T-cell (primary cell): ENCODE results near the gene LAMA3. TPM values are rescaled to one million over a fixed set of nuclear protein-coding genes. Genes with fewer than 3 reads are reported as not detected.

Source experiments
- ATAC-seq, 4 experiments: fragments of 200-7000 bp in 3 of 4; fragments of 150-1000 bp in 1 of 4; cut with Tn5 transposase; replicated peaks in 1 of 4; 1 replicate in 3 of 4; 2 replicates in 1 of 4; pipeline ENCODE4 v1.10.0; 2021; ENCODE audit warnings: moderate library complexity in 3 of 4, mild to moderate bottlenecking in 2 of 4, moderate number of reproducible peaks in 1 of 4
- CTCF ChIA-PET, 2 donors: fragments of 300-600 bp; sonication (Branson Sonifier 250); formaldehyde crosslinking; loops; one replicate each; lab custom pipeline; 2022; ENCODE audit warnings: antibody characterized with exemption in 2 of 2; lab: Charles Lee
- POLR2A ChIA-PET, 2 donors: fragments of 300-600 bp; sonication (Branson Sonifier 250); formaldehyde crosslinking; loops; one replicate each; lab custom pipeline; 2022; ENCODE audit warnings: antibody characterized with exemption in 2 of 2; lab: Charles Lee
- DNase-seq, 35 experiments: peaks; one replicate each; pipeline versions ENCODE4 v3.0.0 to v3.0.0-alpha.2; 2013 to 2023
- H3K27ac ChIP-seq: one replicate; pipeline ENCODE4 v1.5.1; 2013; ENCODE audit warnings: low read length
- H3K27me3 ChIP-seq, 2 experiments: replicated peaks in 1 of 2; 1 replicate in 1 of 2; 2 replicates in 1 of 2; pipeline versions ENCODE4 v1.6.1 to v1.7.0; 2013; ENCODE audit warnings: low read length in 1 of 2, mixed read lengths in 1 of 2; ENCODE audit not compliant: control insufficient read depth in 2 of 2, insufficient read depth in 2 of 2; ENCODE audit errors: extremely low read depth in 1 of 2
- H3K36me3 ChIP-seq, 2 donors: 1 replicate in 1 of 2; 2 replicates in 1 of 2; pipeline versions ENCODE4 v1.6.1 to v1.7.0; 2013; ENCODE audit warnings: low read length in 1 of 2; ENCODE audit not compliant: control insufficient read depth in 2 of 2, insufficient read depth in 1 of 2; ENCODE audit errors: extremely low read depth in 1 of 2
- H3K4me1 ChIP-seq, 2 experiments: 1 replicate in 1 of 2; 2 replicates in 1 of 2; pipeline versions ENCODE4 v1.6.1 to v1.7.0; 2013; ENCODE audit warnings: low read length in 2 of 2, mixed read lengths in 1 of 2; ENCODE audit not compliant: insufficient read depth in 2 of 2, control insufficient read depth in 1 of 2; ENCODE audit errors: extremely low read depth in 1 of 2
- H3K4me3 ChIP-seq, 2 donors: 1 replicate in 1 of 2; 2 replicates in 1 of 2; pipeline versions ENCODE4 v1.5.1 to v1.7.0; 2013; ENCODE audit warnings: mild to moderate bottlenecking in 2 of 2, low read length in 1 of 2, moderate library complexity in 1 of 2; ENCODE audit not compliant: control insufficient read depth in 1 of 2; ENCODE audit errors: extremely low read depth in 1 of 2
- H3K9me3 ChIP-seq: 2 replicates; pipeline ENCODE4 v1.7.0; 2013
- H3K27ac Mint-ChIP-seq, 2 donors: one replicate each; pipeline ENCODE4 v1.8.0; 2020 to 2021; ENCODE audit warnings: mild to moderate bottlenecking in 2 of 2, mixed read lengths in 2 of 2
- H3K27me3 Mint-ChIP-seq, 2 donors: one replicate each; pipeline ENCODE4 v1.8.0; 2021 to 2022; ENCODE audit warnings: mixed read lengths in 2 of 2
- H3K36me3 Mint-ChIP-seq: one replicate; pipeline ENCODE4 v1.8.0; 2021; ENCODE audit warnings: mixed read lengths
- H3K4me1 Mint-ChIP-seq, 3 donors: one replicate each; pipeline ENCODE4 v1.8.0; 2020 to 2022; ENCODE audit warnings: mixed read lengths in 3 of 3, mild to moderate bottlenecking in 1 of 3
- H3K4me3 Mint-ChIP-seq, 3 donors: one replicate each; pipeline ENCODE4 v1.8.0; 2020 to 2022; ENCODE audit warnings: mild to moderate bottlenecking in 3 of 3, mixed read lengths in 3 of 3, moderate library complexity in 3 of 3
- H3K9me3 Mint-ChIP-seq, 3 donors: one replicate each; pipeline ENCODE4 v1.8.0; 2020 to 2022; ENCODE audit warnings: mixed read lengths in 3 of 3
- WGBS: methylation state at CpG from one replicate; pipeline ENCODE4 v1.1.5; 2013; ENCODE audit warnings: missing lambda C conversion rate; ENCODE audit not compliant: insufficient coverage; 5-methylcytosine and 5-hydroxymethylcytosine counted together
- total RNA-seq, 35 experiments: library from RNA in 6 of 35; stranded (reverse) in 6 of 35; fragments of 120-200 nt in 1 of 35; gene quantifications; one replicate each; pipeline versions ENCODE4 v1.2.1 to v1.2.4 and lab custom pipeline; 2013 to 2026

Gene LAMA3
- total RNA-seq, 5 donors from 2014 or later (not counting 1 experiment from before 2014, with no cell fraction given): 0.20 to 0.44 (median 0.26) TPM; not detected in 2

GRCh38 chr18:23721696-23722480 lies 32.6 kb downstream of the LAMA3 start:
- Mint-ChIP-seq H3K9me3 (no peaks in the 10 kb centered on the region), H3K36me3 (no peaks in the 10 kb centered on the region), H3K4me1 (no peaks in the 10 kb centered on the region), H3K27me3 (peaks cover 8 to 12% of the 10 kb centered on the region in 2 donors), H3K27ac (no peak overlapping the region), H3K4me3 (no peak overlapping the region)
- H3K4me3 ChIP-seq: no peak overlapping the region
- no peaks in the 10 kb centered on the region for H3K9me3 ChIP-seq
- DNase-seq: no peak
- no peak for ATAC-seq
- 100% methylated on average over 1 of the region's 4 CpGs for WGBS
- H3K36me3 ChIP-seq: no peaks in the 10 kb centered on the region
- no peaks in the 10 kb centered on the region for H3K4me1 ChIP-seq
- CTCF ChIA-PET: no interaction called here
- peaks cover 0 to 10% of the 10 kb centered on the region in 2 experiments for H3K27me3 ChIP-seq
- POLR2A ChIA-PET: no interaction called here
- no peak overlapping the region for H3K27ac ChIP-seq

GRCh38 chr18:23722646-23723045 lies 33.4 kb downstream of the LAMA3 start:
- H3K9me3 Mint-ChIP-seq: no peaks in the 10 kb centered on the region
- ChIA-PET POLR2A (no interaction called here), CTCF (no interaction called here)
- Histone ChIP-seq H3K4me1 (no peaks in the 10 kb centered on the region), H3K9me3 (no peaks in the 10 kb centered on the region), H3K27me3 (peaks cover 0 to 11% of the 10 kb centered on the region in 2 experiments), H3K4me3 (no peak overlapping the region), H3K27ac (no peak overlapping the region), H3K36me3 (no peaks in the 10 kb centered on the region)
- no peaks in the 10 kb centered on the region for H3K4me1 Mint-ChIP-seq
- H3K4me3 Mint-ChIP-seq: no peak overlapping the region
- DNase-seq (no peak), ATAC-seq (no peak)
- no peaks in the 10 kb centered on the region for H3K36me3 Mint-ChIP-seq
- no CpG with 5 or more reads among the region's 3 CpGs for WGBS
- no peak overlapping the region for H3K27ac Mint-ChIP-seq
- H3K27me3 Mint-ChIP-seq: peaks cover 9 to 14% of the 10 kb centered on the region in 2 donors

- H3K9me3 ChIP-seq: no peaks in the 10 kb centered on the region
- no peak overlapping the region for H3K27ac ChIP-seq
- POLR2A ChIA-PET: no interaction called here
- H3K4me1 Mint-ChIP-seq: no peaks in the 10 kb centered on the region
- ATAC-seq (no peak), DNase-seq (no peak)
- no peaks in the 10 kb centered on the region for H3K36me3 ChIP-seq
- peaks cover 0 to 15% of the 10 kb centered on the region in 2 experiments for H3K27me3 ChIP-seq
- no peak overlapping the region for H3K4me3 ChIP-seq
- no peak overlapping the region for H3K27ac Mint-ChIP-seq
- peaks cover 12 to 17% of the 10 kb centered on the region in 2 donors for H3K27me3 Mint-ChIP-seq
- H3K4me1 ChIP-seq: no peaks in the 10 kb centered on the region
- CTCF ChIA-PET: no interaction called here
- no peaks in the 10 kb centered on the region for H3K9me3 Mint-ChIP-seq
- H3K36me3 Mint-ChIP-seq: no peaks in the 10 kb centered on the region
- WGBS: no CpG with 5 or more reads among the region's 2 CpGs
- H3K4me3 Mint-ChIP-seq: no peak overlapping the region
Measured at GRCh38 chr18:23723121-23723520, 33.9 kb downstream of the LAMA3 start.

GRCh38 chr18:23724681-23725080 lies 35.4 kb downstream of the LAMA3 start:
- POLR2A ChIA-PET: no interaction called here
- Mint-ChIP-seq H3K36me3 (no peaks in the 10 kb centered on the region), H3K4me1 (no peaks in the 10 kb centered on the region), H3K27me3 (peaks cover 12 to 17% of the 10 kb centered on the region in 2 donors), H3K4me3 (no peak overlapping the region), H3K27ac (no peak overlapping the region), H3K9me3 (no peaks in the 10 kb centered on the region)
- Histone ChIP-seq H3K27ac (no peak overlapping the region), H3K4me1 (no peaks in the 10 kb centered on the region), H3K27me3 (peaks cover 0 to 19% of the 10 kb centered on the region in 2 experiments), H3K4me3 (no peak overlapping the region), H3K9me3 (no peaks in the 10 kb centered on the region), H3K36me3 (no peaks in the 10 kb centered on the region)
- DNase-seq: no peak
- no peak for ATAC-seq
- CTCF ChIA-PET: no interaction called here
- WGBS: 93% methylated on average over 2 of the region's 3 CpGs

- 55% methylated on average over 4 of the region's 6 CpGs for WGBS
- CTCF ChIA-PET: no interaction called here
- POLR2A ChIA-PET: no interaction called here
Measured at GRCh38 chr18:23725351-23725750, 36.1 kb downstream of the LAMA3 start.

GRCh38 chr18:23725827-23726661 lies 36.8 kb downstream of the LAMA3 start:
- ChIA-PET POLR2A (no interaction called here), CTCF (no interaction called here)
- H3K27me3 Mint-ChIP-seq: peaks cover 12 to 22% of the 10 kb centered on the region in 2 donors
- DNase-seq (no peak), ATAC-seq (no peak)
- H3K36me3 ChIP-seq: no peaks in the 10 kb centered on the region
- H3K9me3 Mint-ChIP-seq: no peaks in the 10 kb centered on the region
- H3K4me1 Mint-ChIP-seq: no peaks in the 10 kb centered on the region
- no peak overlapping the region for H3K27ac Mint-ChIP-seq
- H3K4me3 Mint-ChIP-seq: no peak overlapping the region
- no peaks in the 10 kb centered on the region for H3K9me3 ChIP-seq
- H3K27ac ChIP-seq: no peak overlapping the region
- WGBS: 83% methylated on average over 4 of the region's 7 CpGs
- H3K4me3 ChIP-seq: no peak overlapping the region
- no peaks in the 10 kb centered on the region for H3K36me3 Mint-ChIP-seq
- H3K4me1 ChIP-seq: no peaks in the 10 kb centered on the region
- H3K27me3 ChIP-seq: peaks cover 0 to 20% of the 10 kb centered on the region in 2 experiments

More at GRCh38 chr18:23725351-23725750, 36.1 kb downstream of the LAMA3 start:
- H3K27ac ChIP-seq: no peak overlapping the region
- H3K9me3 Mint-ChIP-seq: no peaks in the 10 kb centered on the region
- H3K4me3 Mint-ChIP-seq: no peak overlapping the region
- H3K4me3 ChIP-seq: no peak overlapping the region
- ATAC-seq (no peak), DNase-seq (no peak)
- H3K36me3 ChIP-seq: no peaks in the 10 kb centered on the region
- peaks cover 0 to 20% of the 10 kb centered on the region in 2 experiments for H3K27me3 ChIP-seq
- H3K4me1 ChIP-seq: no peaks in the 10 kb centered on the region
- no peaks in the 10 kb centered on the region for H3K9me3 ChIP-seq
- H3K4me1 Mint-ChIP-seq: no peaks in the 10 kb centered on the region
- no peaks in the 10 kb centered on the region for H3K36me3 Mint-ChIP-seq
- H3K27me3 Mint-ChIP-seq: peaks cover 12 to 22% of the 10 kb centered on the region in 2 donors
- no peak overlapping the region for H3K27ac Mint-ChIP-seq
